Heart right ventricle (tissue), 16 donors: Measurements from ENCODE around the gene XYLB. TPM values are rescaled to one million over a fixed set of nuclear protein-coding genes. Genes with fewer than 3 reads are reported as not detected.

ENCODE experiments used
- ATAC-seq, 8 donors: fragments of 200-7000 bp; cut with Tn5 transposase; one replicate each; pipeline ENCODE4 v1.9.1; 2020; ENCODE audit warnings: mild to moderate bottlenecking in 8 of 8, moderate library complexity in 8 of 8, moderate number of reproducible peaks in 1 of 8
- DNase-seq, 2 donors: peaks; one replicate each; pipeline ENCODE4 v3.0.0-alpha.2; 2020
- H3K27ac ChIP-seq, 10 donors: fragments of 200-600 bp; sonication (generic) in 2 of 10; one replicate each; pipeline versions ENCODE4 v1.5.0 to v1.8.0; 2020 to 2022; ENCODE audit warnings: mild to moderate bottlenecking in 3 of 10
- H3K27me3 ChIP-seq, 7 donors: fragments of 200-600 bp; one replicate each; pipeline ENCODE4 v1.8.0; 2021 to 2022; ENCODE audit warnings: mild to moderate bottlenecking in 2 of 7
- H3K36me3 ChIP-seq, 9 donors: fragments of 200-600 bp; sonication (generic) in 1 of 9; one replicate each; pipeline versions ENCODE4 v1.5.0 to v1.8.0; 2020 to 2022; ENCODE audit warnings: mild to moderate bottlenecking in 2 of 9
- H3K4me1 ChIP-seq, 9 donors: fragments of 200-600 bp; sonication (generic) in 1 of 9; one replicate each; pipeline versions ENCODE4 v1.5.0 to v1.8.0; 2020 to 2022; ENCODE audit warnings: mild to moderate bottlenecking in 4 of 9
- H3K4me3 ChIP-seq, 10 donors: fragments of 200-600 bp; sonication (generic) in 2 of 10; one replicate each; pipeline versions ENCODE4 v1.5.0 to v1.8.0; 2020 to 2022; ENCODE audit warnings: mild to moderate bottlenecking in 7 of 10, moderate library complexity in 2 of 10
- H3K9me3 ChIP-seq, 11 donors: fragments of 200-600 bp in 10 of 11; sonication (generic) in 2 of 11; one replicate each; pipeline versions ENCODE4 v1.5.0 to v1.8.0; 2013 to 2022; ENCODE audit warnings: mild to moderate bottlenecking in 2 of 11, control low read depth in 1 of 11, moderate library complexity in 1 of 11
- CTCF ChIP-seq, 9 donors: fragments of 200-600 bp; sonication (generic) in 2 of 9; IDR thresholded peaks; one replicate each; pipeline versions ENCODE4 v1.5.0 to v1.8.0; 2021 to 2022; ENCODE audit warnings: antibody characterized with exemption in 9 of 9, mild to moderate bottlenecking in 5 of 9, moderate library complexity in 1 of 9
- WGBS, 2 donors: extraction: QIAGEN DNeasy Blood & Tissue Kit; methylation state at CpG; one replicate each; pipeline ENCODE4 v1.1.7; 2013; ENCODE audit warnings: inconsistent platforms in 1 of 2; 5-methylcytosine and 5-hydroxymethylcytosine counted together
- intact Hi-C, 10 donors: fragments of 100-400 bp; cut with DNase I; formaldehyde crosslinking; loops; one replicate each; pipeline versions ENCODE4 v1.11.1 to v1.14.2; 2022
- polyA plus RNA-seq, 2 donors: library from polyadenylated mRNA; stranded (reverse); fragments of 200-250 nt; gene quantifications; one replicate each; pipeline ENCODE4 v1.2.3, GENCODE V29; 2013
- total RNA-seq, 10 donors: library from RNA; stranded (reverse); fragmentation: NEBNext Ultra II Directional in 3 of 10; extraction: Animal tissue kit (Norgen Biotek cat#: 25700) in 3 of 10; gene quantifications; one replicate each; pipeline versions ENCODE4 v1.2.1 to v1.2.4, GENCODE V29; 2021 to 2023
- donor health status: Arrhythmogenic right ventricular cardiomyopathy.
- donor health status: ischemic (EF 13 %, LVEDD 7.1; RV severe dilation, severe dysfunction).
- donor health status: healthy with polysubstance abuse.
- donor health status: DM: no; HTN: yes; CAD: no.
- donor health status: DM: no; HTN: no; CAD: no.
- donor health status: ischemic (EF 25% LVEDD 6.9; RV normal size, moderate dysfunction).
- donor health status: ischemic (EF 25% LVEDD 5.7; RV mildly dilated, moderate dysfunction).
- donor health status: healthy.
- donor health status: DM: yes; HTN: yes; CAD: no.
- donor health status: Ischemic cardiomyopathy.
- donor health status: ischemic (EF 35%, LVEDD 5.7; RV mildly dilated, moderate dysfunction).
- donor health status: nonischemic (EF 11% LVEDD 7.7; RV severe dilation, severe dysfunction).
- donor health status: DM: yes; HTN: yes; CAD: no.
- donor health status: PGD.
- donor health status: ischemic (EF 29% LVEDD 5.4; RV normal size, mild dysfunction).
- donor health status: nonischemic (EF 23%, LVEDD 6.1; RV moderate dilation, normal function).

Gene XYLB
- total and polyA plus RNA-seq, 12 donors, result 0.22 to 1.7 (median 0.67) TPM

GRCh38 chr3:38306941-38307340, 39.6 kb upstream of the XYLB start:
- no peaks in the 10 kb centered on the region for H3K9me3 ChIP-seq
- intact Hi-C loops, result no loop called here
- H3K27me3 ChIP-seq, result peaks cover 0 to 5% (median 0%) of the 10 kb centered on the region in 7 donors
- WGBS, 2 donors, result 83 to 91% methylated on average over 5 of the region's 5 CpGs
- H3K36me3 ChIP-seq, result no peaks in the 10 kb centered on the region
- no peak overlapping the region for H3K27ac ChIP-seq
- ATAC-seq (no peak), DNase-seq (no peak)
- H3K4me3 ChIP-seq, result no peak overlapping the region
- TF ChIP-seq CTCF (IDR thresholded peaks at IDR 0.05), result no peak
- peaks cover 0 to 10% (median 0%) of the 10 kb centered on the region in 9 donors for H3K4me1 ChIP-seq

GRCh38 chr3:38307599-38307998, 39.0 kb upstream of the XYLB start:
- ATAC-seq (no peak), DNase-seq (no peak)
- peaks cover 0 to 10% (median 0%) of the 10 kb centered on the region in 9 donors for H3K4me1 ChIP-seq
- intact Hi-C loops, result no loop called here
- no peaks in the 10 kb centered on the region for H3K36me3 ChIP-seq
- H3K27me3 ChIP-seq, result peaks cover 0 to 5% (median 0%) of the 10 kb centered on the region in 7 donors
- WGBS, 2 donors, result 90 to 91% methylated on average over 12 of the region's 12 CpGs
- H3K27ac ChIP-seq, result no peak overlapping the region
- no peak for TF ChIP-seq CTCF (IDR thresholded peaks at IDR 0.05)
- no peak overlapping the region for H3K4me3 ChIP-seq
- H3K9me3 ChIP-seq, result no peaks in the 10 kb centered on the region

- peaks cover 0 to 5% (median 0%) of the 10 kb centered on the region in 7 donors for H3K27me3 ChIP-seq
- no peak overlapping the region for H3K4me3 ChIP-seq
- H3K27ac ChIP-seq, result no peak overlapping the region
- WGBS, 2 donors, result 83 to 88% methylated on average over 9 of the region's 9 CpGs
- ATAC-seq (no peak), DNase-seq (no peak)
- H3K36me3 ChIP-seq, result no peaks in the 10 kb centered on the region
- no peaks in the 10 kb centered on the region for H3K9me3 ChIP-seq
- peaks cover 0 to 10% (median 0%) of the 10 kb centered on the region in 9 donors for H3K4me1 ChIP-seq
- no peak for TF ChIP-seq CTCF (IDR thresholded peaks at IDR 0.05)
- intact Hi-C loops, result no loop called here
Measured at GRCh38 chr3:38308456-38308855, 38.1 kb upstream of the XYLB start.

- ATAC-seq (no peak), DNase-seq (no peak)
- intact Hi-C loops, result no loop called here
- WGBS, 2 donors, result 81 to 94% methylated on average over 1 of the region's 1 CpG
- Histone ChIP-seq H3K4me3 (no peak overlapping the region), H3K27me3 (peaks cover 0 to 4% (median 0%) of the 10 kb centered on the region in 7 donors), H3K36me3 (no peaks in the 10 kb centered on the region), H3K27ac (no peak overlapping the region), H3K9me3 (no peaks in the 10 kb centered on the region), H3K4me1 (peaks cover 0 to 10% (median 0%) of the 10 kb centered on the region in 9 donors)
- TF ChIP-seq CTCF (IDR thresholded peaks at IDR 0.05), result no peak
Measured at GRCh38 chr3:38311476-38311875, 35.1 kb upstream of the XYLB start.
